IPS-15b (cell line): ENCODE measurements around the gene TUBG2.
A peak's percentile ranks its signal among the peaks of the same experiment; 100 is the strongest.

Experiments
- H3K27me3 ChIP-seq: one replicate; pipeline ENCODE4 v1.6.1; 2013; ENCODE audit warnings: low read length; ENCODE audit not compliant: control insufficient read depth, insufficient read depth
- H3K36me3 ChIP-seq: one replicate; pipeline ENCODE4 v1.6.1; 2013; ENCODE audit warnings: low read length; ENCODE audit not compliant: control insufficient read depth, insufficient read depth
- H3K4me1 ChIP-seq: one replicate; pipeline ENCODE4 v1.6.1; 2013; ENCODE audit warnings: mild to moderate bottlenecking, low read length; ENCODE audit not compliant: control insufficient read depth, insufficient read depth
- H3K4me3 ChIP-seq: one replicate; pipeline ENCODE4 v1.5.1; 2013; ENCODE audit warnings: low read depth, low read length
- H3K9ac ChIP-seq: one replicate; pipeline ENCODE4 v1.6.1; 2013; ENCODE audit warnings: low read depth, mild to moderate bottlenecking, low read length
- H3K9me3 ChIP-seq: one replicate; pipeline ENCODE4 v1.6.1; 2013; ENCODE audit warnings: mild to moderate bottlenecking, low read length; ENCODE audit not compliant: control insufficient read depth, insufficient read depth

The TUBG2 gene

GRCh38 chr17:42681976-42682721, 23.1 kb downstream of the TUBG2 start, which contains the start of gene CNTNAP1:
Gene CNTNAP1 (plus strand): TSS chr17:42682531. CDS start chr17:42682830, 299 bp downstream.
- Histone ChIP-seq H3K27me3 (peaks cover 49% of the 10 kb centered on the region), H3K36me3 (peaks cover 5% of the 10 kb centered on the region), H3K4me1 (peaks cover 10% of the 10 kb centered on the region), H3K4me3 (peak within 1 kb of the TSS; percentile 77), H3K9ac (peak within 1 kb of the TSS; percentile 24), H3K9me3 (no peaks in the 10 kb centered on the region)

GRCh38 chr17:42682722-42683403, 23.8 kb downstream of the TUBG2 start:
- Histone ChIP-seq H3K36me3 (peaks cover 5% of the 10 kb centered on the region), H3K4me1 (peaks cover 6% of the 10 kb centered on the region), H3K9me3 (no peaks in the 10 kb centered on the region), H3K27me3 (peaks cover 49% of the 10 kb centered on the region), H3K9ac (peak overlapping the region; percentile 24), H3K4me3 (peak overlapping the region; percentile 77)

GRCh38 chr17:42683407-42684034, 24.4 kb downstream of the TUBG2 start:
- Histone ChIP-seq H3K9me3 (no peaks in the 10 kb centered on the region), H3K4me1 (peaks cover 6% of the 10 kb centered on the region), H3K9ac (peak overlapping the region; percentile 24), H3K36me3 (peaks cover 5% of the 10 kb centered on the region), H3K4me3 (peak overlapping the region; percentile 77), H3K27me3 (peaks cover 49% of the 10 kb centered on the region)

- Histone ChIP-seq H3K9ac (no peak overlapping the region), H3K4me1 (peaks cover 6% of the 10 kb centered on the region), H3K36me3 (peaks cover 5% of the 10 kb centered on the region), H3K9me3 (no peaks in the 10 kb centered on the region), H3K27me3 (peaks cover 46% of the 10 kb centered on the region), H3K4me3 (no peak overlapping the region)
Measured at GRCh38 chr17:42684929-42685556, 26.0 kb downstream of the TUBG2 start.

- Histone ChIP-seq H3K4me1 (peaks cover 4% of the 10 kb centered on the region), H3K9ac (no peak overlapping the region), H3K36me3 (peaks cover 5% of the 10 kb centered on the region), H3K4me3 (no peak overlapping the region), H3K9me3 (no peaks in the 10 kb centered on the region), H3K27me3 (peaks cover 39% of the 10 kb centered on the region)
Measured at GRCh38 chr17:42685831-42686230, 26.7 kb downstream of the TUBG2 start.

GRCh38 chr17:42686520-42687128, 27.5 kb downstream of the TUBG2 start:
- H3K4me3 ChIP-seq: no peak overlapping the region
- H3K36me3 ChIP-seq: peaks cover 5% of the 10 kb centered on the region
- H3K27me3 ChIP-seq: peaks cover 35% of the 10 kb centered on the region
- H3K4me1 ChIP-seq: no peaks in the 10 kb centered on the region
- H3K9me3 ChIP-seq: no peaks in the 10 kb centered on the region
- H3K9ac ChIP-seq: no peak overlapping the region

- no peak overlapping the region for H3K9ac ChIP-seq
Measured at GRCh38 chr17:42687707-42688320, 28.7 kb downstream of the TUBG2 start.

GRCh38 chr17:42690596-42690995, 31.5 kb downstream of the TUBG2 start:
- Histone ChIP-seq H3K9ac (no peak overlapping the region), H3K4me3 (no peak overlapping the region), H3K36me3 (peaks cover 2% of the 10 kb centered on the region), H3K9me3 (no peaks in the 10 kb centered on the region), H3K27me3 (peaks cover 5% of the 10 kb centered on the region), H3K4me1 (no peaks in the 10 kb centered on the region)

More at GRCh38 chr17:42687707-42688320, 28.7 kb downstream of the TUBG2 start:
- H3K9me3 ChIP-seq: no peaks in the 10 kb centered on the region
- peaks cover 27% of the 10 kb centered on the region for H3K27me3 ChIP-seq
- H3K4me1 ChIP-seq: no peaks in the 10 kb centered on the region
- peaks cover 5% of the 10 kb centered on the region for H3K36me3 ChIP-seq
- no peak overlapping the region for H3K4me3 ChIP-seq

- Histone ChIP-seq H3K27me3 (no peaks in the 10 kb centered on the region), H3K4me1 (no peaks in the 10 kb centered on the region), H3K4me3 (no peak overlapping the region), H3K9ac (no peak overlapping the region), H3K36me3 (no peaks in the 10 kb centered on the region), H3K9me3 (no peaks in the 10 kb centered on the region)
Measured at GRCh38 chr17:42691021-42691545, 32.0 kb downstream of the TUBG2 start.

GRCh38 chr17:42692489-42692888, 33.4 kb downstream of the TUBG2 start:
- H3K9me3 ChIP-seq: no peaks in the 10 kb centered on the region
- no peaks in the 10 kb centered on the region for H3K27me3 ChIP-seq
- no peaks in the 10 kb centered on the region for H3K4me1 ChIP-seq
- H3K36me3 ChIP-seq: peaks cover 3% of the 10 kb centered on the region
- H3K4me3 ChIP-seq: no peak overlapping the region
- H3K9ac ChIP-seq: no peak overlapping the region

- H3K9me3 ChIP-seq: no peaks in the 10 kb centered on the region
- peaks cover 3% of the 10 kb centered on the region for H3K36me3 ChIP-seq
- peaks cover 5% of the 10 kb centered on the region for H3K4me1 ChIP-seq
- H3K9ac ChIP-seq: no peak overlapping the region
- no peak overlapping the region for H3K4me3 ChIP-seq
- H3K27me3 ChIP-seq: no peaks in the 10 kb centered on the region
Measured at GRCh38 chr17:42694524-42694923, 35.4 kb downstream of the TUBG2 start.
